Activated CD8-positive, alpha-beta memory T cell treated with anti-CD3 and anti-CD28 coated beads for 36 hours (primary cell): Measurements from ENCODE around the gene TIMM22. TPM values are rescaled to one million over a fixed set of nuclear protein-coding genes. Genes with fewer than 3 reads are reported as not detected.
"Not testable (repeated sequence)": the region's sequence is repeated elsewhere in the genome, so short reads cannot be mapped to it uniquely, and the experiment has no call there.

Experiments used
- CTCF ChIA-PET: fragments of 350-600 bp; sonication (Branson Sonifier 250); formaldehyde crosslinking; loops from one replicate; lab custom pipeline; 2021; ENCODE audit warnings: antibody characterized with exemption; lab: Charles Lee
- POLR2A ChIA-PET: fragments of 350-600 bp; sonication (Branson Sonifier 250); formaldehyde crosslinking; loops from one replicate; lab custom pipeline; 2021; ENCODE audit warnings: antibody characterized with exemption; lab: Charles Lee
- total RNA-seq, 2 experiments: library from RNA; stranded (reverse); gene quantifications; one replicate each; pipeline ENCODE4 v1.2.3, GENCODE V29; 2021

TIMM22 gene
- total RNA-seq, 2 experiments from 2014 or later: 18.9 to 19.1 TPM

GRCh38 chr17:969811-970355 lies 27.0 kb upstream of the TIMM22 start:
- ChIA-PET CTCF (no interaction called here), POLR2A (no interaction called here)

GRCh38 chr17:970364-970763 lies 26.6 kb upstream of the TIMM22 start:
- POLR2A ChIA-PET: no interaction called here
- CTCF ChIA-PET: interaction anchor here (1.1 kb wide), 1 partner anchor 11 kb away, joined by 5 read pairs; no protein-coding TSS in a partner anchor

DNA sequence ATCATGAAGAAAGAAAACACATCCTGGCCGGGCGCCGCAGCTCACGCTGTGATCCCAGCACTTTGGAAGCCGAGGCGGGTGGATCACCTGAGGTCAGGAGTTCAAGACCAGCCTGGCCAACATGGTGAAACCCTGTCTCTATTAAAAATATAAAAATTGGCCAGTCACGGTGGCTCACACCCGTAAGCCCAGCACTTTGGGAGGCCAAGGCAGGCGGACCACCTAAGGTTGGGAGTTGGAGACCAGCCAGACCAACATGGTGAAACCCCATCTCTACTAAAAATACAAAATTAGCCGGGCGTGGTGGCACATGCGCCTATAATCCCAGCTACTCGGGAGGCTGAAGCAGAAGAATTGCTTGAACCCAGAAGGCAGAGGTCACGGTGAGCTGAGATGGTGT lies 25.1 kb upstream of the TIMM22 start:
- POLR2A ChIA-PET: not testable (repeated sequence)
- CTCF ChIA-PET: interaction anchor here (0.9 kb wide), 1 partner anchor 17 kb away, joined by 6 read pairs; no protein-coding TSS in a partner anchor

DNA sequence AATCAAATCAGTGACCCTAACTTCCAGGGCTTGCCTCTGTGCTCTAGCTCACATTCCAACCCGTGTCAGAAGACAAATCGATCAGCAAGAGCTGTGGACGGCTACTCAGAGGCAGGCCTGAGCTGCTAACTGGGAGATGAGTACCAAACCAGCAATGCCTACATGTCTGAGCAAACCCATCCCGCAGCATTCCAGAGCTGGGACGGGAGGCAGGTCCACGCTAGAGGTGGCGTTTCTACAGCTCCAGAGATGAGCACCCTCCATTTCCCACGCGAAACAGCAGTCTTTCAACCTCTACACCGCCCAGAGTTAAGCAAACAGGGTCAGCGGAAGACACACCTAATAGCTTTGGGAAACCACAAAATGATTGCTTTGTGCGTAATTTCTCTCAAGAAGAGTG lies 23.9 kb upstream of the TIMM22 start:
- CTCF ChIA-PET: interaction anchor here (0.9 kb wide), 1 partner anchor 16 kb away, joined by 6 read pairs; no protein-coding TSS in a partner anchor
- POLR2A ChIA-PET: no interaction called here

- CTCF ChIA-PET: interaction anchor here (0.6 kb wide), 1 partner anchor 408 kb away, joined by 3 read pairs; no protein-coding TSS in a partner anchor
- POLR2A ChIA-PET: not testable (repeated sequence)
Measured at GRCh38 chr17:974778-975177, 22.2 kb upstream of the TIMM22 start.

DNA sequence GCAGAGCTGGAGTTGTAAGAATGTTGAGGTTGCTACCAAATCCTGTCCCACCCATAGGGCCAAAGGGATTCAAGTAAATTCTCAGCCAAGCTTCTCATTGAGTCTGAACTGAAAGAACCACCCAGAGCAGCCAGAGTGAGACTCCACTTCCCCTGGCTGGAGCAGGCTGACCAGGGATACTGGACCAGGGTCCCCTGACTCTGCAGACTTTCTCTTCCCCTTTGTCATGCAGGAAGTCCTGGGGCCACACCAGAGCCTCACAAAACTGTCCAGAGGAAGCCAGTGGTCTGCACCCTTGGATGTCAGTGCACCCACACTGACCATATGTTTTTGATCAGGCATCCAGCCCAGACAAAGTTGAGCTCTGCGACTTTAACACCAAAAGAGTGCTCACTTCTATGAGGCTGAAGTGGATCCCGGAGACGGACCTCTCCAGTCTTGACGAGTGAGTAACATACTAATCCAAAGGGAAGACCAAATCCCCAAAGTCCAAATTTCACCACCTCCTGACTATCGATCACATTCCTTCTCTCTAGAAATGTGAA lies 21.5 kb upstream of the TIMM22 start:
- ChIA-PET CTCF (interaction anchor here (0.9 kb wide), 1 partner anchor 87 kb away, joined by 3 read pairs; no protein-coding TSS in a partner anchor), POLR2A (no interaction called here)

DNA sequence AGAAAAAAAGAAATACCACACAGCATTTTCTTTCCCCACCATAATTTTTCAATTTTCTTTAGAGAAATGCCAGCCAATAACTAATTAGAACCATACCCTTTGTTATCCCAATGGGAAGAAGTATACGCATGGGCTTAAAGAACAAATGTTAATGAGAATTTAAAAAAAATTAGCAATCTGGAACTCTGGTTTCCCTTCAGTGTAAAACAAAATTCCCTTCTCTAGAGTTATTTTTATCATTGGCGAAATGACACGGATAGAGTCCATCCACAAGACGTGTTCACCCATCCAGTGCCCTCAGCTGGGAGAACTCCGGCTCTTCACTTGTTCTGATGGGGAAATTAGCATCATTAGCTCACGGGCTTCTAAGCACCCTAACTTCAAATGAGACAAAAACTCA lies 20.6 kb upstream of the TIMM22 start:
- POLR2A ChIA-PET: no interaction called here
- CTCF ChIA-PET: interaction anchor here (0.9 to 1.1 kb wide), 2 partner anchors 88 to 832 kb away, joined by 3 read pairs; no protein-coding TSS in a partner anchor

DNA sequence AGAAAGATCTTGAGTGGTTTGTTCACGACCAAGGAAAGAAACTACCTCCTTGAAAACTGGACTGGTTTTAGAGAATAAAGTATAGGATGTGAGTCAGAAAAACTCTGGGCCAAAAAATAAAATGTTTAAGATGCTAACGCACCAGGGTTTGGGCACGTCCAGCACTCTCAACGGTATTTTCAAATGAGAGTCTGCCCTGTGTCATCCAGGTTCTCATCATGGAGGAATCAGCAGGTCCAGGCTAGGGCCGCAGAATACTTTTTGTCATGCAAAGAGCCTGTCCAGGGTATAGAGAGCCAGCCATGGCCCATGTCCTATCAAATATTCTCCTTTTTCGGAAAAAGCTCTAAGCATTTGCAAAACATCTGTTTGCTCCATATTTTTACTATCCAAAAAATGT lies 19.8 kb upstream of the TIMM22 start:
- CTCF ChIA-PET: interaction anchor here (0.5 to 1.1 kb wide), 2 partner anchors 179 to 833 kb away, joined by 3 read pairs; no protein-coding TSS in a partner anchor
- POLR2A ChIA-PET: no interaction called here

GRCh38 chr17:978103-979093 lies 18.5 kb upstream of the TIMM22 start:
- ChIA-PET CTCF (interaction anchor here (1.3 to 2.1 kb wide), 2 partner anchors 18 to 22 kb away, joined by 4 read pairs; partner anchors contain the start of gene TIMM22), POLR2A (no interaction called here)

DNA sequence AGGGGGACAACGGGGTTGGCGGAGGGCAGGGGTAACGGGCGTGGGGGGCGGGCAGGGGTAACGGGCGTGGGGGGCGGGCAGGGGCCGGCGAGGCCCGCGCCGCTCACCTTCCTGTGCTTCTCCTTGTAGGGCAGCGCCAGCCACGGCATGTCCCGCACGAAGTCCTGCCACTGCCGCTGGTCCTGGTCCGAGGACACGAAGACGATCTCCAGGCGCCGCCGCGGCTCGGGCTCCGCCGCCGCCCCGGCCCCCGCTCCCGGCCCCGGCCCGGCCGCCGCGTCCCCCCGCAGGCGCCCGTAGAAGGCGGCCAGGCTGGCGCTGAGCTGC lies 17.8 kb upstream of the TIMM22 start:
- POLR2A ChIA-PET: interaction anchor here (1.0 kb wide), 1 partner anchor 197 kb away, joined by 4 read pairs; the partner anchor contains the start of genes GLOD4 and MRM3
- CTCF ChIA-PET: interaction anchor here (1.3 to 2.7 kb wide), 4 partner anchors 17 to 102 kb away, joined by 3 to 8 read pairs (median 4); partner anchors contain the start of gene TIMM22

DNA sequence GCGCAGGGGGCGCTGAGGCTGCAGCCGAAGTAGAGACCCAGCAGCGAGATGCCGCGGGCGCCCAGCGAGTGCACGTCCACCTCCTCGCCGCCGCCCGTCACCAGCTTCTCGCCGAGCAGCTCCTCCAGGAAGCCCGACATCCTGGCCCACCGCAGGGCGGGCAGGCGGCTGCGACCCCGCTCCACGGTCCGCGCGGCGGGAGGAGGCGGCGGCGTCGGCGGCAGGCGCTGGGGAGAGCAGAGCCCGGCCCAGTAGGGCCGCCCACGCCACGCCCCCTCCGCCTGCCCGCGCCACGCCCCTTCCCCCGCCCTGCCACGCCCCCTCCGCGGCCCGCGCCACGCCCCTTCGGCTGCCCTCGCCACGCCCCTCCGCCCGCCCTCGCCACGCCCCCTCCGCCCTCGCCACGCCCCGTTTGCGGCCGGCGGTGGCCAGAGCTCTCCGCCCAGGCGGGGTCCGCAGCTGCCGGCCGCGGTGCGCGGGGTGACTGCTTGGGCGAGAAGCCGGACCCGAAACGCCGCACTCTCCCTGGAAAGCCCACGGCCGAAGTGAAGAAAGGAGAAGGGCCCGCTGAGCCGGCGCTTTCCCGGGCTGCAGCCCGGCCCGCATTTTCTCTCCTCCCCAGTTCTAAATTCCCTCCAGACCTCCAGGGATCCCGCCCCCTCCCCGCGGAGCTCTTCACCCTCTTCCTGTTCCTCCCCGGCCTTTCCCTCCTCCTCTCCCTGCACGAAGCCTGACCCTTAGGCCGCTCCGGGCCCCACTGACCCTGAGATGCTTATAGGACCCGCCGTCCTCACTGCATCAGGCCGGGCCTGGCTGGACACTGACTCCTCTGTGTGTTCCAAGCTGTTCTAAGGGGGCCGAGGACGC lies 17.2 kb upstream of the TIMM22 start, which contains the start of gene NXN:
NXN (minus strand) TSS at position 238 of the 867 bp plus-strand sequence.
- POLR2A ChIA-PET: interaction anchor here (0.6 to 1.0 kb wide), 3 partner anchors 17 to 198 kb away, joined by 3 to 4 read pairs (median 4); partner anchors contain the start of genes GLOD4, MRM3 and TIMM22
- CTCF ChIA-PET: interaction anchor here (1.1 to 2.7 kb wide), 9 partner anchors 17 to 185 kb away, joined by 3 to 24 read pairs (median 4); partner anchors contain the start of gene TIMM22

- ChIA-PET CTCF (interaction anchor here (0.6 to 2.7 kb wide), 13 partner anchors 10 to 566 kb away, joined by 3 to 24 read pairs (median 5); partner anchors contain the start of genes GLOD4, MRM3 and TIMM22), POLR2A (interaction anchor here (0.7 to 0.9 kb wide), 2 partner anchors 16 to 199 kb away, joined by 3 to 4 read pairs; partner anchors contain the start of genes GLOD4, MRM3 and TIMM22)
Measured at GRCh38 chr17:980406-981291, 16.3 kb upstream of the TIMM22 start.

- CTCF ChIA-PET: interaction anchor here (0.9 to 2.7 kb wide), 10 partner anchors 10 to 567 kb away, joined by 3 to 24 read pairs (median 6); partner anchors contain the start of genes GLOD4, MRM3 and TIMM22
- POLR2A ChIA-PET: interaction anchor here (0.7 kb wide), 1 partner anchor 199 kb away, joined by 3 read pairs; the partner anchor contains the start of genes GLOD4 and MRM3
Measured at GRCh38 chr17:981292-981658, 15.7 kb upstream of the TIMM22 start.

DNA sequence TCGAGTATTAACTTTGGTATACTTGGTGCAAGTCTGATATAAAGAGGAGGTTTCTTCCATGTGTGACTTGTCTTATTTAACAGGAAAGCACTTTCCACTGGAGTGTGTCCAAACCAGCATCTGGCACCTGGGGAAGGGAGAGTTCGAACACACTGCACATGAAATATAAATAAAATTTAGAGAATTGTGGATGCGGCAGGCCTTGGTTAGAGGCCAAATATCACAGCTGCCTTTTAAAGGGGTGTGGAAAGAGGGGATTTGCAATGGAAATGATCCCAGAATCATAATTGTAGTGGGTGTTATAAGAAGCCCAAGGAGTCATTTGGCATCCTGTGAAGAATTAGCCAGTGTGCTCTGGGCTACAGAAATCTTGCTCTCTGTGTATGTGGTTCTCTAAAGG lies 13.0 kb upstream of the TIMM22 start:
- ChIA-PET CTCF (no interaction called here), POLR2A (no interaction called here)

DNA sequence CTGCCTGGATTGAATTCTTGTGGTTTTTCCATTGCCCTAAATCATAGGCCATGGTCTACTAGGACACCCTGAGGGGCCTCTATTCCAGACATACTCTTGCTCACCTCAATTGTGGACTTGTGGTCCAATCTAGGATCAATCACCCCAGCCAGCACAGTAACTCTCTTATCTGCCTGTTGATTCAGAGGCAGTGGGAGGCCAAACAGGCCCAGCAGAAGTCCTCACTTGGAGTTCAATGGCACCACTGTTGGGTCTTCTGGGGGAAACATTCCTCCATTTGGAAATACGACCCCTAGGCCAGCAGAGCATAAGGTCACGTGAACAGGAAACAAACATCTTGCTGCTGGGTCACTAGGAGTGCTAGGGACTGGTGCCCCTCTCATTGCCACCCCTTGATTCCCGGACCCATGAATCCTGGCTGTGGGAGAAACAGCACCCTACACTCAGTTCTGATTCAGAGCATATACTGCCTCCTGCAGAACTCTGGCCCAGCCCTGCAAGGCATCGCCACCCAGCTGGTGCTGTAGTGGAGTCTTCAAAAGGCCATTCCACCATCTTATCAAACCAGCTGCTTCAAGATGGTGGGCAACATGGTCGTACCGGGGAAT lies 10.5 kb upstream of the TIMM22 start:
- CTCF ChIA-PET: no interaction called here
- POLR2A ChIA-PET: no interaction called here

GRCh38 chr17:987931-988330 lies 9.0 kb upstream of the TIMM22 start:
- CTCF ChIA-PET: interaction anchor here (0.5 to 1.5 kb wide), 3 partner anchors 16 to 192 kb away, joined by 3 to 6 read pairs (median 4); no protein-coding TSS in a partner anchor

More at GRCh38 chr17:987931-988330, 9.0 kb upstream of the TIMM22 start:
- POLR2A ChIA-PET: interaction anchor here (0.6 kb wide), 1 partner anchor 171 kb away, joined by 6 read pairs; no protein-coding TSS in a partner anchor
